ENCODE measurements around the gene PLAC8. TPM values are rescaled to one million over a fixed set of nuclear protein-coding genes. Genes with fewer than 3 reads are reported as not detected.

The PLAC8 gene, protein sequence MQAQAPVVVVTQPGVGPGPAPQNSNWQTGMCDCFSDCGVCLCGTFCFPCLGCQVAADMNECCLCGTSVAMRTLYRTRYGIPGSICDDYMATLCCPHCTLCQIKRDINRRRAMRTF
- total RNA-seq: under 1 TPM in 2 of 4 donors, not detected in 2; 0.39 to 0.88 TPM

DNA sequence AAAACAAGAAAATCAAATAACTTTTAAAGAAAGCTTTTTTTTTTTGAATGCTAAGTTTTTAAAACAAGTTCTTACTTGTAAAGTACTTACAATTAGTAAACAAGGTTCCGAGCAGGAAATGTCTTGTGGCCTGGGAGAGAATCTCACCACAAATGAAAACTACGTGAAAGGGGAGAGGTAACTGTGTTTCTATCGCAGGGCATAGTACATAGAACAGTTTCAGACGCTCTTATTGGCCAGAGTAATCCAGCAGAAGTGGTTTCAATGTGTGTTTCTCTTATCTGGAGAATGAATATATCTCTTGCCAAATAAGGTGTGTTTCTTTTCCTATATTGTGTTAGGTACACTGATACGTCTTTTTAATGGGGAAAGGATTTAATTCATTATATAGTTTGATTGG, at the start of gene PLAC8:
Gene PLAC8, minus strand, starts transcription at position 154 of the 400 bp plus-strand sequence. CDS start 6,808 bp downstream, outside the sequence.
- no peak for DNase-seq (ENCODE audit: low spot score in 2 of 2)
- H3K4me3 ChIP-seq (ENCODE audit: low read depth, poor library complexity, severe bottlenecking): no peak within 1 kb of the TSS
- WGBS, 2 donors: 36 to 46% methylated on average over 5 of the region's 5 CpGs
- intact Hi-C loops (cut with DNase I; ENCODE audit: low total_unique reads): no loop called here
- TF ChIP-seq POLR2A (IDR thresholded peaks at IDR 0.05): no peak
- TF ChIP-seq, protein P1, sequence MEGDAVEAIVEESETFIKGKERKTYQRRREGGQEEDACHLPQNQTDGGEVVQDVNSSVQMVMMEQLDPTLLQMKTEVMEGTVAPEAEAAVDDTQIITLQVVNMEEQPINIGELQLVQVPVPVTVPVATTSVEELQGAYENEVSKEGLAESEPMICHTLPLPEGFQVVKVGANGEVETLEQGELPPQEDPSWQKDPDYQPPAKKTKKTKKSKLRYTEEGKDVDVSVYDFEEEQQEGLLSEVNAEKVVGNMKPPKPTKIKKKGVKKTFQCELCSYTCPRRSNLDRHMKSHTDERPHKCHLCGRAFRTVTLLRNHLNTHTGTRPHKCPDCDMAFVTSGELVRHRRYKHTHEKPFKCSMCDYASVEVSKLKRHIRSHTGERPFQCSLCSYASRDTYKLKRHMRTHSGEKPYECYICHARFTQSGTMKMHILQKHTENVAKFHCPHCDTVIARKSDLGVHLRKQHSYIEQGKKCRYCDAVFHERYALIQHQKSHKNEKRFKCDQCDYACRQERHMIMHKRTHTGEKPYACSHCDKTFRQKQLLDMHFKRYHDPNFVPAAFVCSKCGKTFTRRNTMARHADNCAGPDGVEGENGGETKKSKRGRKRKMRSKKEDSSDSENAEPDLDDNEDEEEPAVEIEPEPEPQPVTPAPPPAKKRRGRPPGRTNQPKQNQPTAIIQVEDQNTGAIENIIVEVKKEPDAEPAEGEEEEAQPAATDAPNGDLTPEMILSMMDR (IDR thresholded peaks at IDR 0.05): no peak

DNA sequence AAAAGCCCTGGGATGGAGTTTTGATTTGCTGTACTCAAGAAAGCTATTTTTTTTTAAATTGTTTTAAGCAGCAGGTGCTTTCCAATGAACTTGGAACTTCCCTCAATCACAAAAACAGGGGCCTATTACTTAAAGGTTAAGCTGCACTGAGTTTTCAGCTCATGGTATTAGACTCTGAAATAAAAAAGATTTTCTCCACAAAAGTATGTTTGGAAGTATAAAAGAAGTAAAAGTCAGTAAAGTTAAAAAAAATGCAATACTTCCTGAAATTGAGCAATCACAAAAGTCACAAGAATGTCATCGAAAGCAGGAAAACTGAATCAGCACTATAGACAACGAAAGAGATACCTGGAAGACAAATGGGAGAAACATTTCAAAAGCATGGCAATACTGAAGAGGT, 38.9 kb upstream of the PLAC8 start:
- H3K4me3 ChIP-seq (ENCODE audit: low read depth, poor library complexity, severe bottlenecking): no peak overlapping the region
- no peak for DNase-seq (ENCODE audit: low spot score in 2 of 2)
- intact Hi-C loops (cut with DNase I; ENCODE audit: low total_unique reads): no loop called here
- 60 to 73% methylated on average over 2 of the region's 2 CpGs for WGBS, 2 donors
- TF ChIP-seq, protein P1 (IDR thresholded peaks at IDR 0.05): no peak
- no peak for TF ChIP-seq POLR2A (IDR thresholded peaks at IDR 0.05)

DNA sequence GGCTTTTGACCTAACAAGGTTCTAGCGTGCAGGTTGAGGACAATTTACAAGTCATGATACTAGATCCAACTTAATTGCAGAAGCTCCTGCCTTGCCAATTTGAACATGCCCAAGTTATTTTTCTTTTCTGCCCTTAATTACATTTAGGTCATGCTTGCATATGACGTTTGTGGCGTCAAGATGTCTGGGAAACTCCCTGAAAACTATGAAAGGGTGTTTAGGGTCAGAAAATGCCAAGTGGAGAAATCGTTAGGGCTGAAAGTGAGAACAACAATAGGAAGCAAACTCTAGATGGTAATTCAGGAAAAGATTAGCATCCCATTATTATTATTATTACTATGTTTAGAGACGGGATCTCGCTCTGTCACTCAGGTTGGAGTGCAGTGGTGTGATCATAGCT, 38.2 kb upstream of the PLAC8 start:
- intact Hi-C loops (cut with DNase I; ENCODE audit: low total_unique reads): no loop called here
- WGBS, 2 donors: 40 to 43% methylated on average over 6 of the region's 6 CpGs
- no peak for DNase-seq (ENCODE audit: low spot score in 2 of 2)
- H3K4me3 ChIP-seq (ENCODE audit: low read depth, poor library complexity, severe bottlenecking): no peak overlapping the region
- no peak for TF ChIP-seq POLR2A (IDR thresholded peaks at IDR 0.05)
- TF ChIP-seq, protein P1 (IDR thresholded peaks at IDR 0.05): no peak

DNA sequence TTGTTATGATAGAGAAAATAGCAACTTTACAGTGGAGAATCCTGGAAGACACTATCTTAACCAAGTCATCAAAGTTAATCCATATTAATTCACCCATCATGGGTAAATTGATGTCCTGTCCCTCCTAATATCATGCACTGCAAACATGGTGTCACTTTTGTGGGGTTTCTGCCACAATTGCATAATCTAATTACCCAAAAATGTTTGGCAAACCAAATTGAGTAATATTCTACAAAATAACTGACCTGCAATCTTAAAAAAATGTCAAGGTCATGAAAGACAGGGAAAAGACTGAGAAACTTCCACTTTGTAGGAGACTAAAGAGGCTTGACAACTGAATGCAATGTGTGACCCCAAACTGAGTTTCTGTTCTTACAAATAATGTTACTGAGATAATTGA, 37.1 kb upstream of the PLAC8 start:
- no peak for TF ChIP-seq POLR2A (IDR thresholded peaks at IDR 0.05)
- TF ChIP-seq, protein P1 (IDR thresholded peaks at IDR 0.05): no peak
- DNase-seq (ENCODE audit: low spot score in 2 of 2): no peak
- no peak overlapping the region for H3K4me3 ChIP-seq (ENCODE audit: low read depth, poor library complexity, severe bottlenecking)
- intact Hi-C loops (cut with DNase I; ENCODE audit: low total_unique reads): no loop called here

DNA sequence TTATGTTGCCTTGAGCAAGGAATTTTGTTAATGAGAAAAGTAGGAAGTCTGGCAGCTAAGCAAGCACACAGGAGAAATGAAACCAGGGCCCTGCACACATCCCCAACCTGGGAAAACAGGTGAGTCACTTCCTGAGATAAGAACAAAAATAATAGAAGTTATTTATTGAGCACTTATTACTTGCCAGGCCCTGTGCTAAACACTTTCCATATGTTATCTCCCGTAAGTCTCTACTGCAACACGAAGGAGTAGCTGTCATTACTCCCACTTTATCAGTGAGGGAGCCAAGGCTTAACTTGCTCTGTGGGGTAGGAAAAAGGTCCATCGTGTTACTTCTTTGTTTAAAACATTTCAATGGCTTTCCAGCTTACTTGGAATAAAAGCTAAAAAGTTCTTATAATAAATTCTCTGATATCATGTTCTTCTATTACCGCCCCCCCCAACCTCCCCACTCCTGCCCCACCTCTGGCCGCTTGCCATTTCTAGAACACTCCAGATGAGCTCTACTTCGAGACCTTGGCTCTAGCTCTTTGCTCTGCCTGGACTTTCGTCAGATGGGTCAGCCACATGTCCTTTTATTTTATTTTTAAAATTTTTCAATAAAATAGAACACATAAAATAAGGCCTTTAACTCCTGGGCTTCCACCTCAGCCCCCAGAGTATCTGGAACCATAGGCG, 36.3 kb upstream of the PLAC8 start:
- no peak overlapping the region for H3K4me3 ChIP-seq (ENCODE audit: low read depth, poor library complexity, severe bottlenecking)
- no peak for TF ChIP-seq POLR2A (IDR thresholded peaks at IDR 0.05)
- TF ChIP-seq, protein P1 (IDR thresholded peaks at IDR 0.05): no peak
- WGBS, 2 donors: 58 to 59% methylated on average over 8 of the region's 8 CpGs

More for the DNA sequence above, 36.3 kb upstream of the PLAC8 start:
- intact Hi-C loops (cut with DNase I; ENCODE audit: low total_unique reads): no loop called here
- DNase-seq (ENCODE audit: low spot score in 2 of 2): no peak
